ENCODE results near the gene MADD. TPM values are rescaled to one million over a fixed set of nuclear protein-coding genes. Genes with fewer than 3 reads are reported as not detected.

MADD gene
- total RNA-seq, 1 donor from 2014 or later = 40.9 TPM

DNA sequence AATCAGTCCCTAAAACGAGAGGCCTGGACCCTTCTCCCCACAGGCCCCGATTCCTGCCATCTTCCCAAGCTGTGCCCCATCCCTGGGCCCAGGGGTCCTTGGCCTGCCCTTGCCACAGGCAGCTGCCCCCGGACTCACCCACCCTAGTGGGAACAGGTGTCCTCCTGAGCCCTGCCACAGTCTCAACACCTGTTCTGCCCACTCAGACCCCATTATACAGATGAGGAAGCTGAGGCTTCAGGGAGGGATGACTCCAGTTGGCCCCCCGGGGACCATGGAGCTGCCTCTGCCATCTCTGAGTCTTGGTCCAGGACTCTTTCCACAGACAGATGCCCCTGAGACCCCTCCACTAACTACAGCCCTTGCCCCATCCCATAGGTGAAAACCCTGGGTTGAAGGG, 66.7 kb downstream of the MADD start:
- Histone ChIP-seq H3K36me3 (peaks cover 89% of the 10 kb centered on the region), H3K27me3 (ENCODE audit: low read depth) (no peaks in the 10 kb centered on the region), H3K9me3 (replicated peaks) (no peaks in the 10 kb centered on the region), H3K27ac (replicated peaks) (peak overlapping the region; percentile 97), H3K4me3 (no peak overlapping the region), H3K4me1 (peaks cover 88% of the 10 kb centered on the region)
- no peak for DNase-seq
- intact Hi-C loops (cut with micrococcal nuclease) = no loop called here
- TF ChIP-seq, protein P1, sequence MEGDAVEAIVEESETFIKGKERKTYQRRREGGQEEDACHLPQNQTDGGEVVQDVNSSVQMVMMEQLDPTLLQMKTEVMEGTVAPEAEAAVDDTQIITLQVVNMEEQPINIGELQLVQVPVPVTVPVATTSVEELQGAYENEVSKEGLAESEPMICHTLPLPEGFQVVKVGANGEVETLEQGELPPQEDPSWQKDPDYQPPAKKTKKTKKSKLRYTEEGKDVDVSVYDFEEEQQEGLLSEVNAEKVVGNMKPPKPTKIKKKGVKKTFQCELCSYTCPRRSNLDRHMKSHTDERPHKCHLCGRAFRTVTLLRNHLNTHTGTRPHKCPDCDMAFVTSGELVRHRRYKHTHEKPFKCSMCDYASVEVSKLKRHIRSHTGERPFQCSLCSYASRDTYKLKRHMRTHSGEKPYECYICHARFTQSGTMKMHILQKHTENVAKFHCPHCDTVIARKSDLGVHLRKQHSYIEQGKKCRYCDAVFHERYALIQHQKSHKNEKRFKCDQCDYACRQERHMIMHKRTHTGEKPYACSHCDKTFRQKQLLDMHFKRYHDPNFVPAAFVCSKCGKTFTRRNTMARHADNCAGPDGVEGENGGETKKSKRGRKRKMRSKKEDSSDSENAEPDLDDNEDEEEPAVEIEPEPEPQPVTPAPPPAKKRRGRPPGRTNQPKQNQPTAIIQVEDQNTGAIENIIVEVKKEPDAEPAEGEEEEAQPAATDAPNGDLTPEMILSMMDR (IDR thresholded peaks at IDR 0.05; ENCODE audit: borderline replicate concordance) = no peak

DNA sequence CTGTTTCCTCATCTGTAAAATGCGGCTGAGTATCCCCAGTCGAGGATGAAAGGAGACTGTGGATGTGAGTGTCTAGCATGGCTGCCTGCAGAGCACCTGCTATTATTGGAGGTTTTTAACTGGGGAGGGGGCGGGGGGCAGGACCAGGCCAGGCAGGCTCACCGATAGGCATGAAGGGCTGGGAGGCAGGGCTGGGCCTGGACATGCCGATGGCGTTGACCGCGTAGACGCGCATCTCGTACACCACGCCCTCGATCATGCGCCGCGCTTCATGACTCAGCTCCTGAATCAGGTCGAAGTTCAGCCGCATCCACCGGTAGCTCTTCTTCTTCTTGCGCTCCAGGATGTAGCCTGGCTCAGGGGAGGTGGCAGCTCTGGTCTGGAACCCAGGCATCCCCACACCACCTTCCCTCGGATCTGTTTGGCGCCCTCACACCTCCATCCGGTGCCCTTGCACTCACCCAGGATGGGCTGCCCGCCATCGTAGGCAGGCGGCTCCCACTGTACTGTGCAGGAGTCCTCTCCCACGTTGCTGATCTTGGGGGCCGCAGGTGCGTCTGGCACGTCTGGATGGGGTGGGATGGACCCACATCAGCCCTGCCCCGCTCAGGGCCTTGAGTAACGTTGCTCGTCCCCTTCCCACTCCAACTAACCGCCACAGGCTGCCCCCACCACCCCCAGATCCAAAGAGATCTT, 67.4 kb downstream of the MADD start:
- H3K4me3 ChIP-seq = no peak overlapping the region
- intact Hi-C loops (cut with micrococcal nuclease) = no loop called here
- TF ChIP-seq, protein P1 (IDR thresholded peaks at IDR 0.05; ENCODE audit: borderline replicate concordance) = no peak
- peaks cover 88% of the 10 kb centered on the region for H3K4me1 ChIP-seq
- H3K36me3 ChIP-seq = peaks cover 88% of the 10 kb centered on the region
- peak overlapping the region; percentile 97 for H3K27ac ChIP-seq (replicated peaks)
- DNase-seq = no peak
- H3K9me3 ChIP-seq (replicated peaks) = no peaks in the 10 kb centered on the region
- no peaks in the 10 kb centered on the region for H3K27me3 ChIP-seq (ENCODE audit: low read depth)

DNA sequence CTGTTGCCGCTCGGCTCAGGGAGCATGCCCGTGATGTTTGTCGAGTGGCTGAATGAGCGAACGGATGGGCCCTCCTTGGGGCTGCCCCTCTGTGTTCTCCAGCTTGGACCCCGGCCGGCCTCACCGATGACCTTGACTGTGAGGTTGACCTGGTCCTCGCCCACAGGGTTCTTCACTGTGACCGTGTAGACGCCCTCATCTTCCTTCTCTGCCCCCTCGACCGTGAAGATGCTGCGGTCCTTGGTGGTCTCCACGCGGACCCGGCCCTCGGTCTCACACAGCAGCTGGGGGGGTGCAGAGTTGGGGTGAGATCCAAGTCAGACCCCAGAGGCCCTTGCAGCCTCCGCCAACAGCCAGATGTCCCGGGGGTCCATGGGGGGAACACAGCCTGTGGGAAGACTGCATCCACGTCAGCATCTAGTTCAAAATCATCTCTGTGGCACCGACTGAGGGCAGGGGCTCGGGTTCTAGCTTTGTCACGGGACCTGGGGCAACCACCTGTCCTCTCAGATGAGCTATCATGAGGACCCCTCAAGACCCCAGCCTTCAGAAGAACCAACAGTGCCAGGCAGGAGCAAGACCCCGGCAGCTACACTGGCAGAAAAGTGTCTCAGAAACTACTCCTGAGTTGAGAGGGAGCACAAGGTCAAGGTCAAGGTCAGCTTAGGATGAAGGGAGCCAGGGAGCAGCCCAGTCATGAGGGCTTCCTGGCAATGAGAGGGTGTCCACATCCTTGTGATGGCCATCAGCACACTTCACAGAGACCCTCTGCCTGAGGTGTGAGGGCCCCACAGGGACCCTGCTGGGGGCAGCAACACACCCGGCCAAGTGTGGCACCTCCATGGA, 68.7 kb downstream of the MADD start:
- intact Hi-C loops (cut with micrococcal nuclease) = no loop called here
- TF ChIP-seq, protein P1 (IDR thresholded peaks at IDR 0.05; ENCODE audit: borderline replicate concordance) = no peak
- no peak for DNase-seq

DNA sequence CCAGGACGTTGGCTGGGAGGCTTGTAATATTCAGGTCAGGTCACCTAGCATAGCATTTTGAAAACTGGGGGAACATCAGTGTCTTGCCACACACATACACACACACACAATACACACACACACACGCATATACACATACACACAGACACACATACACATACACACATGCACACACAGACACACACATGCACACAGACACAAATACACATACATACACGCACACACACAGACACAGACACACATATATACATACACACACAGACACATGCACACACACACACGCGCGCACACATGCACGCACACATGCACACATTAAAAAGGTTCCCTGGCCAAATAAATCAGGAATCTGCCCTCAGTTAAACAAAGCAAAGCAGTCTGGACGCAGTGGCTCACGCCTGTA, 70.1 kb downstream of the MADD start:
- no peak for DNase-seq
- H3K4me3 ChIP-seq = peak overlapping the region; percentile 77
- intact Hi-C loops (cut with micrococcal nuclease) = no loop called here
- peak overlapping the region; percentile 97 for H3K27ac ChIP-seq (replicated peaks)
- H3K36me3 ChIP-seq = peaks cover 78% of the 10 kb centered on the region
- TF ChIP-seq, protein P1 (IDR thresholded peaks at IDR 0.05; ENCODE audit: borderline replicate concordance) = no peak
- peaks cover 90% of the 10 kb centered on the region for H3K4me1 ChIP-seq
- H3K27me3 ChIP-seq (ENCODE audit: low read depth) = no peaks in the 10 kb centered on the region
- no peaks in the 10 kb centered on the region for H3K9me3 ChIP-seq (replicated peaks)

More for the DNA sequence above, 68.7 kb downstream of the MADD start:
- Histone ChIP-seq H3K36me3 (peaks cover 79% of the 10 kb centered on the region), H3K4me3 (peak overlapping the region; percentile 11), H3K27ac (replicated peaks) (peak overlapping the region; percentile 97), H3K27me3 (ENCODE audit: low read depth) (no peaks in the 10 kb centered on the region), H3K9me3 (replicated peaks) (no peaks in the 10 kb centered on the region), H3K4me1 (peaks cover 88% of the 10 kb centered on the region)

DNA sequence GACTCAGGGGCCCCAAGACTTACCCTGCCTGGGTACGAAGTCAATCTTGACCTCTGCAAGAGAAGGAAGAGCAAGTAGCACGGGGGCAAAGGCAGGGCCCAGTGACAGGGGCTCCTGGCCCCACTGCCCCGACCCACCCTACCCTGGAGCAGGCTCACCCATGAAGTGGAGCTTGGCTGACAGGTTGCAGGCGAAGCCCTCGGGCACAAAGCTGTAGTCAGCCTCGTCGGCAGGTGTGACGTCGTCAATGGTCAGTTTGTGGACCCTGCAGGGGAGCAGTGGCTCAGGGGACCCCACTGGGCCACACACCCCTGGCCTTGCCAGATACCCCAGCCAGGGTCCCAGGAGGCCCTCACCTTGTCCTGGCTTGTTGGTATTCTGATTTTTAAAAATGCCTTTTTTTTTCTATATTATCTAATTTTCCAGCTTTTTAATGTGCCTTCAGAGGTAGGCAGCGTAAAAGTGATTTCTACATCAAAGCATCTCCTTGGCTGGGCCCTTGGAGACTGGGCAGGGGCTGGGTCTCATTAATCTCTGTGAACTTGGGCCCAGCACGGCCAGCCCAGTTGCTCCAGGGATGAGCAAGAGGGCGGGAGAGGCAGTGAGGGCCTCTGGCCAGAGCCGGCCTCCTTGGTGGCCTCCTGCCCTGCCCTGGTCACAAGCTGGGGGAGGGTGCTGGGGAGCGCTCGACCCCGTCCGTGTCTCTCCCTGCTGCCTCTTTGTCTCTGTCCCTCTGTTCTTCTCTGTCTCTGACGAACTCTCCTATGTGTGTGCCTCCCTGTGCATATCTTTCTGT, 71.2 kb downstream of the MADD start:
- no peaks in the 10 kb centered on the region for H3K27me3 ChIP-seq (ENCODE audit: low read depth)
- intact Hi-C loops (cut with micrococcal nuclease) = no loop called here
- peak overlapping the region; percentile 97 for H3K27ac ChIP-seq (replicated peaks)
- TF ChIP-seq, protein P1 (IDR thresholded peaks at IDR 0.05; ENCODE audit: borderline replicate concordance) = no peak
- peak overlapping the region; percentile 77 for H3K4me3 ChIP-seq
- no peak for DNase-seq
- H3K9me3 ChIP-seq (replicated peaks) = no peaks in the 10 kb centered on the region
- peaks cover 78% of the 10 kb centered on the region for H3K36me3 ChIP-seq
- H3K4me1 ChIP-seq = peaks cover 96% of the 10 kb centered on the region

All from left ventricle myocardium inferior (tissue), 1 donor.